BE2C (cell line): ENCODE data around the gene KCNAB1.
A peak's percentile ranks its signal among the peaks of the same experiment; 100 is the strongest.

Experiments
- DNase-seq: peaks from one replicate; pipeline ENCODE4 v3.0.0-alpha.2; 2020
- H3K27me3 ChIP-seq: fragments of 250-450 bp; sonication (Bioruptor Pico); 2 replicates; pipeline ENCODE4 v1.5.1; 2020; ENCODE audit warnings: mild to moderate bottlenecking
- H3K36me3 ChIP-seq: fragments of 250-450 bp; sonication (Bioruptor Pico); 2 replicates; pipeline ENCODE4 v1.5.1; 2020; ENCODE audit warnings: mild to moderate bottlenecking
- H3K4me1 ChIP-seq: fragments of 250-450 bp; sonication (Bioruptor Pico); 2 replicates; pipeline ENCODE4 v1.5.1; 2020
- H3K4me3 ChIP-seq: 2 replicates; pipeline ENCODE4 v1.5.1; 2011; ENCODE audit warnings: low read depth, low read length
- H3K9me3 ChIP-seq: fragments of 250-450 bp; sonication (Bioruptor Pico); 2 replicates; pipeline ENCODE4 v1.5.1; 2020
- TF ChIP-seq, protein P1 (sequence below): IDR thresholded peaks from 2 replicates; pipeline ENCODE4 v1.5.1; 2012; ENCODE audit warnings: mild to moderate bottlenecking, low read depth, low read length

Gene KCNAB1

DNA sequence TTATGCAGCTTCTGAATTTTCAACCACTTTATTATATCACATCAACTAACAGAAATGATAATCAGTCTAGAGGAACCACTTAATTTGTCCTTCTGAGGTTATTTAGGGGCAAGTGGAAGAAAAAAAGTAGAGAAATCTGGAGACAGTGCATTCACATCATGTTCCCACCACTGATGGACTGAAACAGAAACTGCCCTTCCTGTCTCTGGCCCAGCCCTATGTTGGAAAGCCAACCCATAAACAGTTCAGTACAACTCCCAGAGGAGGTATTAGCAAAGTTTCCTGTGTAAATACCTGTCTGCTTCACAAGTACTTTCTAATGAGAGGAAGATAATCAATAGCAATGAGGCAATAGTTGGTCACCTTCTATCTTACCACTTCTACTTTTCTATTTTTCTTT is 228.7 kb downstream of the KCNAB1 start:
- DNase-seq: no peak
- H3K4me1 ChIP-seq: peaks cover 6% of the 10 kb centered on the region
- TF ChIP-seq, protein P1, sequence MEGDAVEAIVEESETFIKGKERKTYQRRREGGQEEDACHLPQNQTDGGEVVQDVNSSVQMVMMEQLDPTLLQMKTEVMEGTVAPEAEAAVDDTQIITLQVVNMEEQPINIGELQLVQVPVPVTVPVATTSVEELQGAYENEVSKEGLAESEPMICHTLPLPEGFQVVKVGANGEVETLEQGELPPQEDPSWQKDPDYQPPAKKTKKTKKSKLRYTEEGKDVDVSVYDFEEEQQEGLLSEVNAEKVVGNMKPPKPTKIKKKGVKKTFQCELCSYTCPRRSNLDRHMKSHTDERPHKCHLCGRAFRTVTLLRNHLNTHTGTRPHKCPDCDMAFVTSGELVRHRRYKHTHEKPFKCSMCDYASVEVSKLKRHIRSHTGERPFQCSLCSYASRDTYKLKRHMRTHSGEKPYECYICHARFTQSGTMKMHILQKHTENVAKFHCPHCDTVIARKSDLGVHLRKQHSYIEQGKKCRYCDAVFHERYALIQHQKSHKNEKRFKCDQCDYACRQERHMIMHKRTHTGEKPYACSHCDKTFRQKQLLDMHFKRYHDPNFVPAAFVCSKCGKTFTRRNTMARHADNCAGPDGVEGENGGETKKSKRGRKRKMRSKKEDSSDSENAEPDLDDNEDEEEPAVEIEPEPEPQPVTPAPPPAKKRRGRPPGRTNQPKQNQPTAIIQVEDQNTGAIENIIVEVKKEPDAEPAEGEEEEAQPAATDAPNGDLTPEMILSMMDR: no peak
- no peaks in the 10 kb centered on the region for H3K27me3 ChIP-seq
- no peak overlapping the region for H3K4me3 ChIP-seq
- no peaks in the 10 kb centered on the region for H3K36me3 ChIP-seq
- H3K9me3 ChIP-seq: no peaks in the 10 kb centered on the region

DNA sequence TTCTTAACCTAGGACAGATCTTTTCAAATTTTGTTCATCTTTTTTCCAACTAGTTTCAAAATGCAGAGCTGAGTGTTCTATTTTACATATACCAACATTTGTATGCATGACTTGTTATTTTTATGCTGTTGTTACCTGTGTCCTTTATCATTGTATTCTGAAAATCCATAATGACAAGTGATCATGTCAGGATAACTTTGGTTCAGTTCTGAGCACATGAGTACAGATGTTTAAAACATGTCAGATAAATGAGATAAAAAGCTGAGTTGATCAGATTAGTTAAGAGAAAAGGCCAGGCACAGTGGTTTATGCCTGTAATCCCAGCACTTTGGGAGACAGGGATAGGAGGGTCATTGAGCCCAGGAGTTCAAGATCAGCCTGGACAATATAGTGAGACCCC is 229.6 kb downstream of the KCNAB1 start:
- H3K4me1 ChIP-seq: peaks cover 6% of the 10 kb centered on the region
- no peaks in the 10 kb centered on the region for H3K27me3 ChIP-seq
- no peaks in the 10 kb centered on the region for H3K9me3 ChIP-seq
- TF ChIP-seq, protein P1: no peak
- no peak for DNase-seq
- H3K4me3 ChIP-seq: no peak overlapping the region
- no peaks in the 10 kb centered on the region for H3K36me3 ChIP-seq

DNA sequence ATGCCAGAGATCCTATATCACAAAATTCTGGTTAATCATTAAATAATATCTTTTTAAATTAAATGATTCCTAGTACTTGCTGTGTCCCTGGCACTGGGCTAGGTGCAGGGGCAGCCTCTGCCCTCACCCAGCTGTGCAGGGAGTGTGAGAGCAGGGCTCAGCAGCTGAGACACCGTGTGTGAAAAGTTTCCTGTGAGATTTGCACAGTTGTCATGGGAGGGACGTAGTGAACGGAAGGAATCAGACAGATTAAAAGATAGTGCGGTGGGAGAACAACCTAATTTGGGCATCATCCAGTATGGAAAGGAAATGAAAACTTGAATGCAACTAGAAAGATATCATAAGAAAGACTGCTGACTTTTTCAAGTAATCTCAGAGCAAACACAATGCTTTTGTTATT is 230.4 kb downstream of the KCNAB1 start:
- Histone ChIP-seq H3K4me1 (peaks cover 6% of the 10 kb centered on the region), H3K27me3 (no peaks in the 10 kb centered on the region), H3K36me3 (no peaks in the 10 kb centered on the region), H3K4me3 (no peak overlapping the region), H3K9me3 (no peaks in the 10 kb centered on the region)
- DNase-seq: no peak
- TF ChIP-seq, protein P1: no peak

DNA sequence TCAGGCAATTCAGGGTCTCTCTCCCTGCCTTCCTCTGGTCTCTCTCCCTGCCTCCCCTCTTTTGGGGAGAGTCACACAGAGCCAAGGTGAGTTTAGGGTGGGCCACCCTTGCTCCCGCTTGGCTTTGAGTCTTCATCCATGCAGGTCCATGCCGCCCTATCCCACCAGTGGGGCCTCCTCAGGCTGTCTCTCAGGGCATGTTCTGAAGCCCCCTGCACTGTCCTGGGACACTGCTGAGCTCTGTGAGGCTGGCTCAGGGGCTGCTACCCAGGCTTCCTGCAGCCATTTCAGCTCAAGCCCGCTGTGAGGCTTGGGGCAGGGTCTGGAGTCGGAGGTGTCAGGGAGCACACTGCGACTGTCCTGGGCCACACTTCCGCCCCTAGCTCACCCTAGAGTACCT is 231.4 kb downstream of the KCNAB1 start:
- TF ChIP-seq, protein P1: no peak

DNA sequence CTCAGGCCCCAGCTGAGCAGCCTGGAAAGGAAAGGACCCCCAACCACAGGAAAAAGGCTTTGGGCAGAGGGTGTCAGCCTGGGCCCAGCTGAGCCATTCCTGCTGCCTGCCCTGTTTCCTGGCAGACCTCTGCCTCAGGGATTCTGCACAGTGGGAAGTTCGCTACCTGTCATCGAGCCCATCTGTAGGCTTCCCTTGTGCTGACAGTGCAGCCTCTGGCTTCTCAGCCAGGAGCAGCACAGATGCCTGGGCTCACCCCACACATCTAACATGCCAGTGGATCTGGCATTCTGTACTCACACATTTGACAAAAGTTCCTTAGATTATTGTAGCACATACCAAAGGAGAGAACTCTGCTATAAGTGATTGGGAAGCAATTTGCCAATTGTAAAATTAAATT is 232.3 kb downstream of the KCNAB1 start:
- no peaks in the 10 kb centered on the region for H3K27me3 ChIP-seq

More for the DNA sequence above, 231.4 kb downstream of the KCNAB1 start:
- DNase-seq: no peak
- Histone ChIP-seq H3K4me3 (no peak overlapping the region), H3K4me1 (peaks cover 8% of the 10 kb centered on the region), H3K36me3 (no peaks in the 10 kb centered on the region), H3K27me3 (no peaks in the 10 kb centered on the region), H3K9me3 (no peaks in the 10 kb centered on the region)

DNA sequence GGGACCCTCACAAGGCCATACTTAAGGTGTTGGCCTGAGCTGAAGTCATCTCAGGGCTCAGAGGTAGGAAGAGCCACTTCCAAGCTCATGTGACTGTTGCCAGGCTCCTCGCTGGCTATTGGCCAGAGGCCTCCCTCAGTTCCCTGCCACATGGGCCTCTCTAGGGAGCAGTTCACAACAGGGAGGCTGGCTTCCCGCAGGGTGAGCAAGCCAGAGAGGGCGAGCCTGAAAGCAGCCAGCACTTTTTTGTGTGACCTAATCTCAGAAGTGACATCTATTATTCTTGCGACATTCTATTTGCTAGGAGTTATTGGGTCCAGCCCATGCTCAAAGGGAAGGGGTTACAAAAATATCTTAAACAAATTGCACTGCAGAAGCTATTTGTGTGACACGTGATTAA is 233.2 kb downstream of the KCNAB1 start:
- DNase-seq: peak; percentile 65
- H3K36me3 ChIP-seq: no peaks in the 10 kb centered on the region
- H3K27me3 ChIP-seq: no peaks in the 10 kb centered on the region
- peaks cover 19% of the 10 kb centered on the region for H3K4me1 ChIP-seq
- no peaks in the 10 kb centered on the region for H3K9me3 ChIP-seq
- TF ChIP-seq, protein P1: no peak
- H3K4me3 ChIP-seq: no peak overlapping the region

More for the DNA sequence above, 232.3 kb downstream of the KCNAB1 start:
- H3K36me3 ChIP-seq: no peaks in the 10 kb centered on the region
- no peaks in the 10 kb centered on the region for H3K9me3 ChIP-seq
- TF ChIP-seq, protein P1: no peak
- H3K4me1 ChIP-seq: peaks cover 15% of the 10 kb centered on the region
- no peak overlapping the region for H3K4me3 ChIP-seq
- DNase-seq: no peak
